ENCODE measurements around the gene CASR. TPM values are rescaled to one million over a fixed set of nuclear protein-coding genes. Genes with fewer than 3 reads are reported as not detected.
A peak's percentile ranks its signal among the peaks of the same experiment; 100 is the strongest.
"Not testable (repeated sequence)": the region's sequence is repeated elsewhere in the genome, so short reads cannot be mapped to it uniquely, and the experiment has no call there.

CASR gene
- 1 to 10 TPM in 1 of 2 donors, under 1 TPM in 1; 0.10 to 1.3 TPM for total RNA-seq
- 0.15 to 0.93 reads per million in 2 donors for total RNA-seq

- H3K9me3 ChIP-seq (ENCODE audit: control insufficient read depth, low read length, poor library complexity, severe bottlenecking), result no peaks in the 10 kb centered on the region
- Mint-ChIP-seq H3K36me3 (ENCODE audit: low read depth) (peaks cover 7% of the 10 kb centered on the region), H3K27me3 (peaks cover 63% of the 10 kb centered on the region), H3K27ac (peak within 1 kb of the TSS; percentile 19), H3K4me1 (peaks cover 12% of the 10 kb centered on the region), H3K4me3 (peak within 1 kb of the TSS; percentile 93)
- DNase-seq (no peak), ATAC-seq (peak; percentile 46)
Measured at GRCh38 chr3:122183521-122183892, at the start of gene CASR. Gene CASR, plus strand, starts transcription at chr3:122183668. Its CDS starts 70,522 bp downstream, at chr3:122254190.

- ATAC-seq (no peak), DNase-seq (no peak)
- no peak overlapping the region for H3K4me3 Mint-ChIP-seq
- H3K9me3 ChIP-seq (ENCODE audit: control insufficient read depth, low read length, poor library complexity, severe bottlenecking), result no peaks in the 10 kb centered on the region
- no peak overlapping the region for H3K27ac Mint-ChIP-seq
- H3K36me3 Mint-ChIP-seq (ENCODE audit: low read depth), result no peaks in the 10 kb centered on the region
- peaks cover 7% of the 10 kb centered on the region for H3K27me3 Mint-ChIP-seq
- H3K4me1 Mint-ChIP-seq, result peaks cover 7% of the 10 kb centered on the region
Measured at GRCh38 chr3:122146466-122146865, 37.0 kb upstream of the CASR start.

- H3K27me3 Mint-ChIP-seq, result no peaks in the 10 kb centered on the region
- no peak overlapping the region for H3K4me3 Mint-ChIP-seq
- no peak for DNase-seq
- H3K36me3 Mint-ChIP-seq (ENCODE audit: low read depth), result no peaks in the 10 kb centered on the region
- H3K27ac Mint-ChIP-seq, result no peak overlapping the region
- no peaks in the 10 kb centered on the region for H3K9me3 ChIP-seq (ENCODE audit: control insufficient read depth, low read length, poor library complexity, severe bottlenecking)
- ATAC-seq, result no peak
- peaks cover 7% of the 10 kb centered on the region for H3K4me1 Mint-ChIP-seq
Measured at GRCh38 chr3:122148941-122149627, 34.4 kb upstream of the CASR start.

- no peaks in the 10 kb centered on the region for H3K36me3 Mint-ChIP-seq (ENCODE audit: low read depth)
- H3K4me1 Mint-ChIP-seq, result peaks cover 7% of the 10 kb centered on the region
- H3K27ac Mint-ChIP-seq, result no peak overlapping the region
Measured at GRCh38 chr3:122151480-122151879, 32.0 kb upstream of the CASR start.

GRCh38 chr3:122164983-122165382, 18.5 kb upstream of the CASR start:
- ATAC-seq; H3K27me3 Mint-ChIP-seq; DNase-seq; H3K27ac Mint-ChIP-seq; H3K4me3 Mint-ChIP-seq; H3K36me3 Mint-ChIP-seq (ENCODE audit: low read depth); H3K4me1 Mint-ChIP-seq; H3K9me3 ChIP-seq (ENCODE audit: control insufficient read depth, low read length, poor library complexity, severe bottlenecking): not testable (repeated sequence)

More at GRCh38 chr3:122151480-122151879, 32.0 kb upstream of the CASR start:
- H3K4me3 Mint-ChIP-seq, result no peak overlapping the region
- no peak for DNase-seq
- no peak for ATAC-seq
- no peaks in the 10 kb centered on the region for H3K27me3 Mint-ChIP-seq
- H3K9me3 ChIP-seq (ENCODE audit: control insufficient read depth, low read length, poor library complexity, severe bottlenecking), result peaks cover 5% of the 10 kb centered on the region

GRCh38 chr3:122167630-122168029, 15.8 kb upstream of the CASR start:
- H3K4me3 Mint-ChIP-seq, result no peak overlapping the region
- H3K36me3 Mint-ChIP-seq (ENCODE audit: low read depth), result no peaks in the 10 kb centered on the region
- ATAC-seq, result no peak

GRCh38 chr3:122168044-122168443, 15.4 kb upstream of the CASR start:
- Mint-ChIP-seq H3K4me1 (no peaks in the 10 kb centered on the region), H3K4me3 (no peak overlapping the region), H3K27me3 (no peaks in the 10 kb centered on the region), H3K27ac (no peak overlapping the region), H3K36me3 (ENCODE audit: low read depth) (no peaks in the 10 kb centered on the region)
- ATAC-seq (no peak), DNase-seq (no peak)
- H3K9me3 ChIP-seq (ENCODE audit: control insufficient read depth, low read length, poor library complexity, severe bottlenecking), result no peaks in the 10 kb centered on the region

More at GRCh38 chr3:122167630-122168029, 15.8 kb upstream of the CASR start:
- Mint-ChIP-seq H3K27me3 (no peaks in the 10 kb centered on the region), H3K4me1 (no peaks in the 10 kb centered on the region), H3K27ac (no peak overlapping the region)
- no peak for DNase-seq
- H3K9me3 ChIP-seq (ENCODE audit: control insufficient read depth, low read length, poor library complexity, severe bottlenecking), result no peaks in the 10 kb centered on the region

- Mint-ChIP-seq H3K27ac (no peak overlapping the region), H3K27me3 (peaks cover 2% of the 10 kb centered on the region), H3K36me3 (ENCODE audit: low read depth) (no peaks in the 10 kb centered on the region), H3K4me1 (no peaks in the 10 kb centered on the region), H3K4me3 (no peak overlapping the region)
- ATAC-seq (no peak), DNase-seq (no peak)
- no peaks in the 10 kb centered on the region for H3K9me3 ChIP-seq (ENCODE audit: control insufficient read depth, low read length, poor library complexity, severe bottlenecking)
Measured at GRCh38 chr3:122169911-122170310, 13.6 kb upstream of the CASR start.

- H3K27ac Mint-ChIP-seq; H3K4me3 Mint-ChIP-seq; H3K27me3 Mint-ChIP-seq; H3K9me3 ChIP-seq (ENCODE audit: control insufficient read depth, low read length, poor library complexity, severe bottlenecking); H3K4me1 Mint-ChIP-seq; H3K36me3 Mint-ChIP-seq (ENCODE audit: low read depth); DNase-seq; ATAC-seq: not testable (repeated sequence)
Measured at GRCh38 chr3:122171361-122171760, 12.1 kb upstream of the CASR start.

GRCh38 chr3:122178711-122179110, 4.8 kb upstream of the CASR start:
- peaks cover 50% of the 10 kb centered on the region for H3K27me3 Mint-ChIP-seq
- H3K36me3 Mint-ChIP-seq (ENCODE audit: low read depth), result peaks cover under 1% of the 10 kb centered on the region

GRCh38 chr3:122183893-122184590, 574 bp downstream of the CASR start:
- peak; percentile 20 for ATAC-seq
- H3K9me3 ChIP-seq (ENCODE audit: control insufficient read depth, low read length, poor library complexity, severe bottlenecking), result no peaks in the 10 kb centered on the region
- Mint-ChIP-seq H3K27ac (peak overlapping the region; percentile 19), H3K27me3 (peaks cover 69% of the 10 kb centered on the region), H3K4me1 (peaks cover 14% of the 10 kb centered on the region), H3K4me3 (peak overlapping the region; percentile 93), H3K36me3 (ENCODE audit: low read depth) (peaks cover 7% of the 10 kb centered on the region)
- DNase-seq, result no peak

More at GRCh38 chr3:122178711-122179110, 4.8 kb upstream of the CASR start:
- Mint-ChIP-seq H3K4me3 (no peak overlapping the region), H3K4me1 (peaks cover 5% of the 10 kb centered on the region), H3K27ac (no peak overlapping the region)
- no peaks in the 10 kb centered on the region for H3K9me3 ChIP-seq (ENCODE audit: control insufficient read depth, low read length, poor library complexity, severe bottlenecking)
- DNase-seq (no peak), ATAC-seq (no peak)

- Mint-ChIP-seq H3K4me3 (peak overlapping the region; percentile 93), H3K27ac (peak overlapping the region; percentile 19), H3K36me3 (ENCODE audit: low read depth) (peaks cover 7% of the 10 kb centered on the region), H3K27me3 (peaks cover 72% of the 10 kb centered on the region), H3K4me1 (peaks cover 14% of the 10 kb centered on the region)
- DNase-seq, result no peak
- ATAC-seq, result no peak
- no peaks in the 10 kb centered on the region for H3K9me3 ChIP-seq (ENCODE audit: control insufficient read depth, low read length, poor library complexity, severe bottlenecking)
Measured at GRCh38 chr3:122184591-122184929, 1.1 kb downstream of the CASR start.

GRCh38 chr3:122186372-122186771, 2.9 kb downstream of the CASR start:
- no peaks in the 10 kb centered on the region for H3K9me3 ChIP-seq (ENCODE audit: control insufficient read depth, low read length, poor library complexity, severe bottlenecking)
- Mint-ChIP-seq H3K36me3 (ENCODE audit: low read depth) (peaks cover 7% of the 10 kb centered on the region), H3K27me3 (peaks cover 63% of the 10 kb centered on the region), H3K27ac (no peak overlapping the region), H3K4me1 (peaks cover 14% of the 10 kb centered on the region), H3K4me3 (no peak overlapping the region)
- no peak for DNase-seq
- ATAC-seq, result no peak

- DNase-seq, result no peak
- peaks cover 6% of the 10 kb centered on the region for H3K36me3 Mint-ChIP-seq (ENCODE audit: low read depth)
- no peaks in the 10 kb centered on the region for H3K9me3 ChIP-seq (ENCODE audit: control insufficient read depth, low read length, poor library complexity, severe bottlenecking)
- peaks cover 9% of the 10 kb centered on the region for H3K4me1 Mint-ChIP-seq
- H3K27me3 Mint-ChIP-seq, result peaks cover 42% of the 10 kb centered on the region
- ATAC-seq, result no peak
- no peak overlapping the region for H3K4me3 Mint-ChIP-seq
- no peak overlapping the region for H3K27ac Mint-ChIP-seq
Measured at GRCh38 chr3:122188737-122189136, 5.3 kb downstream of the CASR start.
